Measurements from ENCODE around the gene SESTD1. TPM values are rescaled to one million over a fixed set of nuclear protein-coding genes. Genes with fewer than 3 reads are reported as not detected.

Gene SESTD1
- total and polyA plus RNA-seq, 2 of the 4 experiments (the other 2 are of a cell fraction): 8.4 to 12.7 TPM

GRCh38 chr2:179290329-179290728 is 25.7 kb upstream of the SESTD1 start:
- ChIA-PET POLR2A (ENCODE audit: unreplicated experiment) (no interaction called here), CTCF (interaction anchor here (0.9 kb wide), 1 partner anchor 22 kb away, joined by 4 read pairs; no protein-coding TSS in a partner anchor)
- WGBS, 2 experiments (ENCODE audit: extremely low coverage in 2 of 2, insufficient read length in 1 of 2): no CpG with 5 or more reads among the region's 1 CpG
- no peaks in the 10 kb centered on the region for H4K20me1 ChIP-seq (ENCODE audit: insufficient read depth, low read length)
- no peaks in the 10 kb centered on the region for H3K79me1 ChIP-seq (ENCODE audit: low read depth in 1 of 2, low read length in 2 of 2)
- H2BK15ac ChIP-seq (ENCODE audit: low read depth, low read length): no peak overlapping the region
- H2AK5ac ChIP-seq (ENCODE audit: low read depth, low read length): no peak overlapping the region
- H3K23ac ChIP-seq (ENCODE audit: low read depth, low read length): no peak overlapping the region
- DNase-seq (no peak), ATAC-seq (ENCODE audit: low read depth) (no peak)
- in situ Hi-C loops (cut with MboI; ENCODE audit: low sequenced_read_pairs): no loop called here
- no peak overlapping the region for H2AK9ac ChIP-seq (replicated peaks; ENCODE audit: low read depth, low read length, poor library complexity)
- TF ChIP-seq MAFK (IDR thresholded peaks at IDR 0.05; ENCODE audit: low read depth, low read length) (no peak), ELK1 (IDR thresholded peaks at IDR 0.05; ENCODE audit: borderline replicate concordance, low read depth, low read length) (no peak), POLR2A (IDR thresholded peaks at IDR 0.05; ENCODE audit: low read depth, low read length) (no peak), RAD21 (IDR thresholded peaks at IDR 0.05; ENCODE audit: low read length) (no peak), RCOR1 (IDR thresholded peaks at IDR 0.05; ENCODE audit: insufficient replicate concordance, low read length) (no peak), BHLHE40 (IDR thresholded peaks at IDR 0.05; ENCODE audit: low read depth, low read length) (no peak), CHD1 (IDR thresholded peaks at IDR 0.05; ENCODE audit: low read depth, low read length) (no peak), CTCF (conservative IDR thresholded peaks at IDR 0.05; ENCODE audit: low read depth, low read length) (no peak), USF2 (IDR thresholded peaks at IDR 0.05; ENCODE audit: low read depth, low read length) (no peak), FOS (IDR thresholded peaks at IDR 0.05; ENCODE audit: low read depth, low read length) (no peak), SMC3 (IDR thresholded peaks at IDR 0.05; ENCODE audit: low read depth, low read length) (no peak), MXI1 (IDR thresholded peaks at IDR 0.05; ENCODE audit: borderline replicate concordance, low read depth, low read length) (no peak), RFX5 (IDR thresholded peaks at IDR 0.05; ENCODE audit: low read depth, low read length) (no peak), MAZ (IDR thresholded peaks at IDR 0.05; ENCODE audit: borderline replicate concordance, low read depth, low read length) (no peak), NFE2L2 (IDR thresholded peaks at IDR 0.05; ENCODE audit: low read depth, low read length) (no peak), CEBPB (IDR thresholded peaks at IDR 0.05; ENCODE audit: low read depth, low read length) (no peak)
- no peak overlapping the region for H3K4me3 ChIP-seq (ENCODE audit: insufficient read depth, low read depth, low read length)
- no TSS peak for BruUV-seq (replicated peaks)
- no peak overlapping the region for H3K27ac ChIP-seq (ENCODE audit: insufficient read depth, low read length)
- no peak overlapping the region for H3K9ac ChIP-seq (ENCODE audit: low read depth, low read length)
- H3K4ac ChIP-seq (ENCODE audit: low read depth, low read length): no peak overlapping the region
- no peaks in the 10 kb centered on the region for H3K27me3 ChIP-seq (ENCODE audit: control insufficient read depth, insufficient read depth, low read length)
- no peak overlapping the region for H4K8ac ChIP-seq (ENCODE audit: low read depth in 2 of 2, low read length in 2 of 2)
- no peak overlapping the region for H3K18ac ChIP-seq (ENCODE audit: low read depth, low read length)
- H2BK120ac ChIP-seq (ENCODE audit: low read depth, low read length): no peak overlapping the region
- intact Hi-C loops (cut with micrococcal nuclease): no loop called here
- no peak overlapping the region for H4K91ac ChIP-seq (ENCODE audit: insufficient read depth, low read depth, low read length)
- no peak overlapping the region for H2BK5ac ChIP-seq (ENCODE audit: low read depth, low read length, poor library complexity, severe bottlenecking)
- dilution Hi-C loops (cut with HindIII; ENCODE audit: low sequenced_read_pairs, unreplicated experiment): no loop called here
- H3K4me1 ChIP-seq (ENCODE audit: control insufficient read depth, insufficient read depth, low read length): no peaks in the 10 kb centered on the region
- H2BK20ac ChIP-seq (ENCODE audit: low read depth, low read length): no peak overlapping the region
- no peak overlapping the region for H2AFZ ChIP-seq (replicated peaks; ENCODE audit: low read length, poor library complexity)
- H3K14ac ChIP-seq (replicated peaks; ENCODE audit: low read depth, low read length): no peak overlapping the region
- no peak overlapping the region for H4K5ac ChIP-seq (ENCODE audit: low read depth, low read length)
- H3K9me1 ChIP-seq (ENCODE audit: insufficient read depth, low read length): no peaks in the 10 kb centered on the region
- H3K9me3 ChIP-seq (ENCODE audit: control insufficient read depth, insufficient read depth, low read length): no peaks in the 10 kb centered on the region
- H3K56ac ChIP-seq (ENCODE audit: extremely low read depth, insufficient read depth, low read length): no peak overlapping the region
- H3K36me3 ChIP-seq (ENCODE audit: control insufficient read depth, insufficient read depth, low read length): no peaks in the 10 kb centered on the region
- no peak overlapping the region for H3K4me2 ChIP-seq (ENCODE audit: low read depth, low read length)
